HepG2 (cell line): ENCODE measurements around the gene MPLKIP. TPM values are rescaled to one million over a fixed set of nuclear protein-coding genes. Genes with fewer than 3 reads are reported as not detected.
A peak's percentile ranks its signal among the peaks of the same experiment; 100 is the strongest.
"Not testable (repeated sequence)": the region's sequence is repeated elsewhere in the genome, so short reads cannot be mapped to it uniquely, and the experiment has no call there.

ENCODE experiments used
- ATAC-seq: fragments of 200-7000 bp; cut with Tn5 transposase; 3 replicates; pipeline ENCODE4 v1.9.1; 2020; ENCODE audit warnings: mild to moderate bottlenecking, moderate library complexity
- BruUV-seq: library from RNA; stranded (reverse); fragments of 400-500 nt; replicated peaks from 2 replicates; lab custom pipeline; 2021; lab: Mats Ljungman, UMichigan
- CTCF ChIA-PET: fragments of 300-600 bp; formaldehyde crosslinking; extraction: SDS; loops from one replicate; lab custom pipeline; 2021; ENCODE audit warnings: low total read pairs, inconsistent platforms, low intra/inter-chr PET ratio; lab: Yijun Ruan, JAX
- POLR2A ChIA-PET: fragments of 350-600 bp; sonication (Branson Sonifier 250); formaldehyde crosslinking; loops from one replicate; lab custom pipeline; 2020; ENCODE audit warnings: antibody characterized with exemption, inconsistent platforms; lab: Yijun Ruan, JAX
- DNase-seq: peaks from one replicate; pipeline ENCODE4 v3.0.0-alpha.2; 2015; ENCODE audit warnings: low spot score
- FAIRE-seq: peaks from 3 replicates; lab custom pipeline; 2011; peaks lifted over from hg19 to GRCh38; lab: Jason Lieb, UNC
- H2AFZ ChIP-seq: one replicate; pipeline ENCODE4 v1.6.1; 2011; ENCODE audit warnings: low read length, inconsistent platforms
- H3K27ac ChIP-seq: fragments of 300-600 bp; 3 replicates; pipeline ENCODE4 v1.8.0; 2011; ENCODE audit warnings: mixed run types, mild to moderate bottlenecking, mixed read lengths, low read length, inconsistent platforms; ENCODE audit not compliant: insufficient read depth; ENCODE audit errors: extremely low read length
- H3K27me3 ChIP-seq, 2 experiments: fragments of 200-600 bp in 1 of 2; 2 replicates in 1 of 2; 3 replicates in 1 of 2; pipeline versions ENCODE4 v1.6.0 to v1.8.0; 2011; ENCODE audit warnings: low read length in 2 of 2, mild to moderate bottlenecking in 2 of 2, moderate library complexity in 2 of 2, inconsistent platforms in 1 of 2; ENCODE audit not compliant: insufficient read depth in 2 of 2, control insufficient read depth in 1 of 2
- H3K36me3 ChIP-seq, 2 experiments: fragments of 200-600 bp in 1 of 2; replicated peaks in 1 of 2; 2 replicates in 1 of 2; 3 replicates in 1 of 2; pipeline versions ENCODE4 v1.5.1 to v1.8.0; 2011; ENCODE audit warnings: low read length in 2 of 2, inconsistent platforms in 1 of 2; ENCODE audit not compliant: insufficient read depth in 2 of 2, control insufficient read depth in 1 of 2
- H3K4me1 ChIP-seq: 2 replicates; pipeline ENCODE4 v1.5.1; 2012; ENCODE audit warnings: low read length, inconsistent platforms; ENCODE audit not compliant: insufficient read depth
- H3K4me2 ChIP-seq: 2 replicates; pipeline ENCODE4 v1.6.0; 2011; ENCODE audit warnings: low read depth, low read length, inconsistent platforms
- H3K4me3 ChIP-seq, 3 experiments: fragments of 200-600 bp in 1 of 3; sonication (generic), shearing (Covaris generic) in 1 of 3; replicated peaks in 1 of 3; 2 replicates each; pipeline ENCODE4 v1.5.1; 2011 to 2016; ENCODE audit warnings: low read length in 3 of 3, inconsistent platforms in 2 of 3, low read depth in 2 of 3, mild to moderate bottlenecking in 2 of 3, control low read depth in 1 of 3, mixed read lengths in 1 of 3; ENCODE audit not compliant: insufficient read depth in 1 of 3
- H3K79me2 ChIP-seq: one replicate; pipeline ENCODE4 v1.6.1; 2011; ENCODE audit warnings: low read length, inconsistent platforms; ENCODE audit not compliant: insufficient read depth
- H3K9ac ChIP-seq: 2 replicates; pipeline ENCODE4 v1.6.0; 2011; ENCODE audit warnings: mild to moderate bottlenecking, low read depth, low read length, inconsistent platforms; ENCODE audit not compliant: insufficient read depth
- H3K9me3 ChIP-seq: 2 replicates; pipeline ENCODE4 v1.5.1; 2012; ENCODE audit warnings: mild to moderate bottlenecking, low read length
- H4K20me1 ChIP-seq: 2 replicates; pipeline ENCODE4 v1.6.0; 2011; ENCODE audit warnings: inconsistent platforms, mild to moderate bottlenecking, low read length, moderate library complexity; ENCODE audit not compliant: insufficient read depth
- CEBPG ChIP-seq: IDR thresholded peaks from 2 replicates; pipeline ENCODE4 v1.6.1; 2016
- HNRNPL ChIP-seq: fragments of 200-400 bp; formaldehyde crosslinking; IDR thresholded peaks from 2 replicates; pipeline ENCODE4 v1.6.1; 2017; ENCODE audit warnings: mild to moderate bottlenecking, low read depth, low read length
- NR2F1 ChIP-seq, 2 experiments: fragments of 450-650 bp in 1 of 2; formaldehyde crosslinking in 1 of 2; IDR thresholded peaks; 2 replicates each; pipeline versions ENCODE4 v1.5.0 to v1.6.1; 2016 to 2020; ENCODE audit warnings: mild to moderate bottlenecking in 1 of 2, missing compliant biosample characterization in 1 of 2, missing genetic modification reagents in 1 of 2, moderate library complexity in 1 of 2
- NR2F6 ChIP-seq, 2 experiments: IDR thresholded peaks; 2 replicates each; pipeline ENCODE4 v1.6.1; 2016; ENCODE audit warnings: antibody characterized with exemption in 1 of 2, mild to moderate bottlenecking in 1 of 2
- RARG ChIP-seq: sonication (generic); formaldehyde crosslinking; IDR thresholded peaks from 2 replicates; pipeline ENCODE4 v1.4.0; 2020; ENCODE audit warnings: low read depth, mild to moderate bottlenecking, missing genetic modification reagents
- ZBTB3 ChIP-seq: sonication (generic); formaldehyde crosslinking; IDR thresholded peaks from 2 replicates; pipeline ENCODE4 v1.4.0; 2020; ENCODE audit warnings: low read depth, mild to moderate bottlenecking, moderate library complexity, missing genetic modification reagents, borderline replicate concordance
- ZNF672 ChIP-seq: sonication (generic); formaldehyde crosslinking; IDR thresholded peaks from 2 replicates; pipeline ENCODE4 v1.8.1; 2022; ENCODE audit warnings: missing genetic modification reagents
- ZNF766 ChIP-seq: sonication (generic); formaldehyde crosslinking; IDR thresholded peaks from 2 replicates; pipeline ENCODE4 v1.5.0; 2020; ENCODE audit warnings: missing genetic modification reagents, borderline replicate concordance
- WGBS: methylation state at CpG from one replicate; pipeline ENCODE4 v1.1.6; 2017; ENCODE audit warnings: low lambda C conversion rate; 5-methylcytosine and 5-hydroxymethylcytosine counted together
- in situ Hi-C: cut with HindIII; loops from 2 replicates; pipeline ENCODE4 v1.10.0; 2017; ENCODE audit warnings: low pct_unique_long_range_greater_than_20kb; ENCODE audit not compliant: extremely low pct_ligation_motif_present
- intact Hi-C: fragments of 100-400 bp; cut with micrococcal nuclease; formaldehyde crosslinking; loops from one replicate; pipeline ENCODE4 v1.10.0; 2022; ENCODE audit not compliant: unreplicated experiment
- polyA plus RNA-seq, 8 experiments: library from polyadenylated mRNA; depleted of rRNA in 3 of 8; stranded (reverse) in 7 of 8; unstranded in 1 of 8; fragments of >200 nt; fragmentation: Illumina TruSeq in 4 of 8; extraction: Trizol in 4 of 8; gene quantifications; 2 replicates each; pipeline versions ENCODE4 v1.2.1 to v1.2.3, GENCODE V29; 2011 to 2016; ENCODE audit warnings: low read depth in 4 of 8, missing spikeins in 1 of 8, mixed read lengths in 1 of 8; ENCODE audit not compliant: insufficient read depth in 1 of 8
- total RNA-seq, 5 experiments: library from RNA; depleted of rRNA; stranded (reverse); fragments of >200 nt; fragmentation: Illumina TruSeq; extraction: Trizol; gene quantifications; 2 replicates each; pipeline ENCODE4 v1.2.3, GENCODE V29; 2016; ENCODE audit warnings: low read depth in 1 of 5

Gene MPLKIP
- total and polyA plus RNA-seq, 2 of the 13 experiments (the other 11 are each of a cell fraction or from before 2014, with no cell fraction given), result 40.1 to 45.7 TPM

- H3K4me2 ChIP-seq; H3K4me3 ChIP-seq; CTCF ChIA-PET; H3K27me3 ChIP-seq; POLR2A ChIA-PET; H2AFZ ChIP-seq; H3K36me3 ChIP-seq; DNase-seq; H3K9me3 ChIP-seq; H4K20me1 ChIP-seq; in situ Hi-C loops; H3K27ac ChIP-seq; BruUV-seq; intact Hi-C loops; H3K79me2 ChIP-seq; ATAC-seq; FAIRE-seq; H3K9ac ChIP-seq; TF ChIP-seq NR2F6 (CRISPR knock-in tag; IDR thresholded peaks at IDR 0.05): not testable (repeated sequence)
- WGBS, result 85% methylated on average over 14 of the region's 14 CpGs
- TF ChIP-seq NR2F1 (CRISPR knock-in tag; IDR thresholded peaks at IDR 0.05) (peak in 1 of 2 experiments; percentile 56; a peak in 2 of 4 replicates), NR2F6 (IDR thresholded peaks at IDR 0.05) (peak; percentile 38; the same call in 1 of the 2 replicates)
- peaks cover 16% of the 10 kb centered on the region for H3K4me1 ChIP-seq
Observed at GRCh38 chr7:40122100-40122939, 12.1 kb downstream of the MPLKIP start.

- ChIA-PET POLR2A (no interaction called here), CTCF (no interaction called here)
- Histone ChIP-seq H3K4me2 (no peak overlapping the region), H3K36me3 (no peaks in the 10 kb centered on the region), H4K20me1 (no peaks in the 10 kb centered on the region), H3K27ac (no peak overlapping the region), H3K9ac (no peak overlapping the region), H3K4me1 (peaks cover 16% of the 10 kb centered on the region), H3K27me3 (no peaks in the 10 kb centered on the region), H3K9me3 (no peaks in the 10 kb centered on the region), H2AFZ (no peak overlapping the region), H3K4me3 (no peak overlapping the region), H3K79me2 (no peaks in the 10 kb centered on the region)
- in situ Hi-C loops (no loop called here), intact Hi-C loops (no loop called here)
- TF ChIP-seq CEBPG (no peak), ZNF766 (CRISPR knock-in tag) (no peak), ZBTB3 (CRISPR knock-in tag) (no peak), RARG (CRISPR knock-in tag) (no peak), ZNF672 (no peak), HNRNPL (no peak)
- no peak for ATAC-seq
- no peak for FAIRE-seq
- WGBS, result 95% methylated on average over 5 of the region's 5 CpGs
- BruUV-seq, result no TSS peak
- DNase-seq, result no peak
Observed at GRCh38 chr7:40120020-40120419, 14.4 kb downstream of the MPLKIP start.

GRCh38 chr7:40118201-40118600, 16.2 kb downstream of the MPLKIP start:
- POLR2A ChIA-PET, H4K20me1 ChIP-seq, H3K79me2 ChIP-seq, H3K27ac ChIP-seq, FAIRE-seq, ATAC-seq, H3K27me3 ChIP-seq, in situ Hi-C loops, BruUV-seq, H3K4me3 ChIP-seq, H3K9ac ChIP-seq, intact Hi-C loops, H2AFZ ChIP-seq, DNase-seq, H3K36me3 ChIP-seq, H3K9me3 ChIP-seq, CTCF ChIA-PET, H3K4me2 ChIP-seq: not testable (repeated sequence)
- H3K4me1 ChIP-seq, result peaks cover 16% of the 10 kb centered on the region
- 90% methylated on average over 7 of the region's 7 CpGs for WGBS
